NB4 (cell line): Measurements from ENCODE around the gene TST.
A peak's percentile ranks its signal among the peaks of the same experiment; 100 is the strongest.

Source experiments
- DNase-seq: peaks from one replicate; pipeline ENCODE4 v3.0.0; 2010; ENCODE audit warnings: low read depth
- H3K4me3 ChIP-seq: one replicate; pipeline ENCODE4 v1.5.1; 2011; ENCODE audit warnings: mild to moderate bottlenecking, low read depth, low read length, moderate library complexity
- CTCF ChIP-seq: IDR thresholded peaks from one replicate; pipeline ENCODE4 v1.5.1; 2012; ENCODE audit warnings: low read depth, low read length
- MAX ChIP-seq: IDR thresholded peaks from 2 replicates; pipeline ENCODE4 v1.6.1; 2011; ENCODE audit warnings: low read depth, low read length
- MYC ChIP-seq: IDR thresholded peaks from 2 replicates; pipeline ENCODE4 v1.6.1; 2011; ENCODE audit warnings: low read depth, low read length
- POLR2A ChIP-seq: IDR thresholded peaks from 2 replicates; pipeline ENCODE4 v1.6.1; 2011; ENCODE audit warnings: mild to moderate bottlenecking; ENCODE audit not compliant: insufficient read length; ENCODE audit errors: extremely low read depth

The TST gene

GRCh38 chr22:36979016-36979910 is 40.0 kb downstream of the TST start:
- TF ChIP-seq CTCF (no peak), MAX (no peak), MYC (no peak), POLR2A (no peak)
- no peak overlapping the region for H3K4me3 ChIP-seq
- DNase-seq: no peak

- peak; percentile 68 for TF ChIP-seq CTCF
- no peak for TF ChIP-seq POLR2A
- peak; percentile 87 for DNase-seq
- H3K4me3 ChIP-seq: peak overlapping the region; percentile 60
Observed at GRCh38 chr22:36977947-36978660, 41.1 kb downstream of the TST start.

GRCh38 chr22:36977401-36977861 is 41.8 kb downstream of the TST start:
- H3K4me3 ChIP-seq: peak overlapping the region; percentile 60
- peak; percentile 67 for TF ChIP-seq CTCF
- TF ChIP-seq MYC: no peak; the same call in 1 of the 2 replicates
- DNase-seq: peak; percentile 81

GRCh38 chr22:36976606-36977005 is 42.6 kb downstream of the TST start:
- no peak overlapping the region for H3K4me3 ChIP-seq
- no peak for DNase-seq
- no peak for TF ChIP-seq MAX

- DNase-seq: no peak
- H3K4me3 ChIP-seq: no peak overlapping the region
- TF ChIP-seq MYC (no peak), MAX (no peak), POLR2A (no peak), CTCF (no peak)
Observed at GRCh38 chr22:36971341-36972125, 47.7 kb downstream of the TST start.
